MCF 10A (cell line): ENCODE data around the gene EGF. TPM values are rescaled to one million over a fixed set of nuclear protein-coding genes. Genes with fewer than 3 reads are reported as not detected.

Experiments
- BruUV-seq: library from RNA; stranded (reverse); fragments of 400-500 nt; replicated peaks from 2 replicates; lab custom pipeline; 2021; lab: Mats Ljungman, UMichigan
- CTCF ChIA-PET: fragments of 300-600 bp; sonication (Branson Sonifier 250); formaldehyde crosslinking; extraction: SDS; loops from one replicate; lab custom pipeline; 2021; ENCODE audit warnings: antibody characterized with exemption, inconsistent platforms; lab: Yijun Ruan, JAX
- POLR2A ChIA-PET: fragments of 300-600, 350-650 bp; sonication (Branson Sonifier 250); formaldehyde crosslinking; extraction: SDS; loops from one replicate; lab custom pipeline; 2020; ENCODE audit warnings: antibody characterized with exemption, inconsistent platforms; lab: Yijun Ruan, JAX
- DNase-seq: peaks from one replicate; pipeline ENCODE4 v3.0.0-alpha.2; 2018; ENCODE audit not compliant: unreplicated experiment
- H3K27ac Mint-ChIP-seq: one replicate; pipeline ENCODE4 v1.8.0; 2022; ENCODE audit warnings: mild to moderate bottlenecking, low read depth, mixed read lengths; ENCODE audit not compliant: unreplicated experiment
- H3K27me3 Mint-ChIP-seq: one replicate; pipeline ENCODE4 v1.8.0; 2022; ENCODE audit warnings: mixed read lengths; ENCODE audit not compliant: insufficient read depth, unreplicated experiment
- H3K36me3 Mint-ChIP-seq: one replicate; pipeline ENCODE4 v1.8.0; 2022; ENCODE audit warnings: mild to moderate bottlenecking, moderate library complexity, mixed read lengths; ENCODE audit not compliant: insufficient read depth, unreplicated experiment
- H3K4me1 Mint-ChIP-seq: one replicate; pipeline ENCODE4 v1.8.0; 2022; ENCODE audit warnings: mixed read lengths; ENCODE audit not compliant: insufficient read depth, unreplicated experiment
- H3K4me3 Mint-ChIP-seq: one replicate; pipeline ENCODE4 v1.8.0; 2022; ENCODE audit warnings: mild to moderate bottlenecking, moderate library complexity, mixed read lengths; ENCODE audit not compliant: unreplicated experiment
- H3K9me3 Mint-ChIP-seq: one replicate; pipeline ENCODE4 v1.8.0; 2022; ENCODE audit warnings: mixed read lengths; ENCODE audit not compliant: unreplicated experiment
- CTCF ChIP-seq: fragments of 200-600 bp; IDR thresholded peaks from one replicate; pipeline ENCODE4 v1.8.0; 2022; ENCODE audit warnings: antibody characterized with exemption, mild to moderate bottlenecking; ENCODE audit not compliant: unreplicated experiment
- intact Hi-C: fragments of 100-400 bp; cut with micrococcal nuclease; formaldehyde crosslinking; loops from 2 replicates; pipeline ENCODE4 v1.14.1; 2022
- total RNA-seq: library from RNA; stranded (reverse); gene quantifications from 2 replicates; pipeline ENCODE4 v1.2.3, GENCODE V29; 2022

The EGF gene
- total RNA-seq, 1 experiment from 2014 or later, result 0.12 TPM

- intact Hi-C loops, result no loop called here
- Mint-ChIP-seq H3K27ac (no peak overlapping the region), H3K4me1 (no peaks in the 10 kb centered on the region), H3K36me3 (no peaks in the 10 kb centered on the region), H3K4me3 (no peak overlapping the region), H3K27me3 (no peaks in the 10 kb centered on the region), H3K9me3 (no peaks in the 10 kb centered on the region)
- TF ChIP-seq CTCF, result no peak
- BruUV-seq, result no TSS peak
- CTCF ChIA-PET, result interaction anchor here (0.6 to 2.7 kb wide), 8 partner anchors 17 to 576 kb away, joined by 3 to 12 read pairs (median 3); no protein-coding TSS in a partner anchor
- POLR2A ChIA-PET, result interaction anchor here (0.7 kb wide), 1 partner anchor 548 kb away, joined by 3 read pairs; the partner anchor contains the start of gene SEC24B
- DNase-seq, result no peak
These were observed 69.3 kb downstream of the EGF start for GRCh38 chr4:109981936-109982335.

DNA sequence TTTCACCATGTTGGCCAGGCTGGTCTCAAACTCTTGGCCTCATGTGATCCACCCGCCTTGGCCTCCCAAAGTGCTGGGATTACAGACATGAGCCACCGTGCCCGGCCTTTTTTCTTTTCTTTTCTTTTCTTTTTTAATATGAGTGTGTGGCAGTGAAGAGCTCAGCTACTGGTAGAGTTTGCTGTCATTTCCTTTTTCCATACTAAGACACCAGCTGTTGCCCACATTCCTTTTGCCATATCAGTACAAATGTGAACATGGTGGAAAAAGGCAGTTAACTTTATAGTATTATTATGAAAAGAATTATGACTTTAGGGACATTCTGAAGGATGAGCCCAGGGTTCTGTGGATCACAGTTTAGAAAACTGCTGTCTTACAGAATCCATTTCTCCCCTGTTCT, 69.8 kb downstream of the EGF start:
- ChIA-PET CTCF (interaction anchor here (0.6 to 2.7 kb wide), 6 partner anchors 16 to 576 kb away, joined by 3 to 12 read pairs (median 3); no protein-coding TSS in a partner anchor), POLR2A (no interaction called here)
- H3K4me1 Mint-ChIP-seq, result no peaks in the 10 kb centered on the region
- no peaks in the 10 kb centered on the region for H3K27me3 Mint-ChIP-seq
- TF ChIP-seq CTCF, result no peak
- no peak overlapping the region for H3K4me3 Mint-ChIP-seq
- intact Hi-C loops, result no loop called here
- BruUV-seq, result no TSS peak
- H3K27ac Mint-ChIP-seq, result no peak overlapping the region
- DNase-seq, result no peak
- H3K36me3 Mint-ChIP-seq, result no peaks in the 10 kb centered on the region
- no peaks in the 10 kb centered on the region for H3K9me3 Mint-ChIP-seq

DNA sequence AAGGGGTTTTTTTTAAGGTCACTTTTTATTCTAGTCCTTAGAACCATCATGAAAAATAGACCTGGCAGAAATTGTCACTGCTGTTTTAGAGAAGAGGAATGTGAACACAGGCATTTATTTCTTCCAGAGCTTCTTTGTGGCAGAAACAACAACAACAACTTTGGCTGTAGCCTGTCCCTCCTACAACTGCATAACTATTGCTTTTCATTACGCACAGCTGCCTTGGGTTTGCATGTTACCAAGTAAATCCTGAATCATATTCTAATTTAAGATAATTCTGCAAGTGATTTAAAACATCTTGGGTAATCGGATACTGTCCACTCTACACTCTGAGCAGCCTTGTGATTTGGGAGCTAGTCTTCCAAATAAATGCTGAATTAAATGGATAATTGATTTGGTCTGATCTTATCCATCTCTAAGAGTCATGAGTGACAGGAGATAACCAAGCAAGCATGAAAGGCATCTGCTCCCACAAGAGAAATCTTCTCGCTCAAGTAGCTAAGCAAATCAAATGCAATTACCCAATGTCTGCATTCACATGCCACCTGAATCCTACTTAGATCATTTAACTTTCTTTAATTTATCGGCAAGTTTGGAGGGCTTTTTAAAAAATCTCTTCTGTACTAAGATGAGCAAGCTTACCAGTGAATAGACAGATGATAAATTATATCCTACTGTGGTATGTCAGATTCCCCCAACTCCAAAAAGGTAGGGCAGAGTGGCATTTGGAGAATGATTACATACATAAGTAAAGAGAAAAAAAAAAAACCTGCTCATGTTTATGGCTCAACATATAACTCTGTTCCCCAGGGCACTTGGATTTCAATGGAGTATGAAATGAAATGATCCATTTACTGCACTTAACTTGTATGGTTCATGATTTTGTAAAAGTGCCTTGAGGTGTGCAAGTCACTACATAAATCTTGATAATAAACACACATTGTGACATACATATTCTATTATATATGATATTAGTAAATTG, 73.6 kb downstream of the EGF start:
- no peak for TF ChIP-seq CTCF
- H3K27me3 Mint-ChIP-seq, result no peaks in the 10 kb centered on the region
- H3K4me1 Mint-ChIP-seq, result peaks cover 25% of the 10 kb centered on the region
- CTCF ChIA-PET, result interaction anchor here (0.5 to 1.1 kb wide), 7 partner anchors 10 to 1312 kb away, joined by 3 to 5 read pairs (median 3); partner anchors contain the start of gene SEC24B
- no peaks in the 10 kb centered on the region for H3K9me3 Mint-ChIP-seq
- intact Hi-C loops, result no loop called here
- no TSS peak for BruUV-seq
- H3K4me3 Mint-ChIP-seq, result no peak overlapping the region
- no peak overlapping the region for H3K27ac Mint-ChIP-seq
- POLR2A ChIA-PET, result no interaction called here
- no peaks in the 10 kb centered on the region for H3K36me3 Mint-ChIP-seq
- DNase-seq, result no peak

GRCh38 chr4:109989044-109989443, 76.4 kb downstream of the EGF start:
- no peaks in the 10 kb centered on the region for H3K36me3 Mint-ChIP-seq
- H3K4me1 Mint-ChIP-seq, result peaks cover 25% of the 10 kb centered on the region
- ChIA-PET POLR2A (interaction anchor here (0.6 to 1.8 kb wide), 16 partner anchors 8 to 881 kb away, joined by 3 to 7 read pairs (median 4); partner anchors contain the start of gene SEC24B), CTCF (interaction anchor here (0.8 to 2.9 kb wide), 5 partner anchors 9 to 545 kb away, joined by 3 to 25 read pairs (median 4); no protein-coding TSS in a partner anchor)
- intact Hi-C loops, result no loop called here
- DNase-seq, result peak; percentile 97
- no peak for TF ChIP-seq CTCF
- H3K27ac Mint-ChIP-seq, result peak overlapping the region; percentile 90
- peak overlapping the region; percentile 28 for H3K4me3 Mint-ChIP-seq
- H3K9me3 Mint-ChIP-seq, result no peaks in the 10 kb centered on the region
- no TSS peak for BruUV-seq
- H3K27me3 Mint-ChIP-seq, result no peaks in the 10 kb centered on the region
